ENCODE measurements around the gene FBLN7.
"Not testable (repeated sequence)": the region's sequence is repeated elsewhere in the genome, so short reads cannot be mapped to it uniquely, and the experiment has no call there.

FBLN7 gene, protein sequence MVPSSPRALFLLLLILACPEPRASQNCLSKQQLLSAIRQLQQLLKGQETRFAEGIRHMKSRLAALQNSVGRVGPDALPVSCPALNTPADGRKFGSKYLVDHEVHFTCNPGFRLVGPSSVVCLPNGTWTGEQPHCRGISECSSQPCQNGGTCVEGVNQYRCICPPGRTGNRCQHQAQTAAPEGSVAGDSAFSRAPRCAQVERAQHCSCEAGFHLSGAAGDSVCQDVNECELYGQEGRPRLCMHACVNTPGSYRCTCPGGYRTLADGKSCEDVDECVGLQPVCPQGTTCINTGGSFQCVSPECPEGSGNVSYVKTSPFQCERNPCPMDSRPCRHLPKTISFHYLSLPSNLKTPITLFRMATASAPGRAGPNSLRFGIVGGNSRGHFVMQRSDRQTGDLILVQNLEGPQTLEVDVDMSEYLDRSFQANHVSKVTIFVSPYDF

DNA sequence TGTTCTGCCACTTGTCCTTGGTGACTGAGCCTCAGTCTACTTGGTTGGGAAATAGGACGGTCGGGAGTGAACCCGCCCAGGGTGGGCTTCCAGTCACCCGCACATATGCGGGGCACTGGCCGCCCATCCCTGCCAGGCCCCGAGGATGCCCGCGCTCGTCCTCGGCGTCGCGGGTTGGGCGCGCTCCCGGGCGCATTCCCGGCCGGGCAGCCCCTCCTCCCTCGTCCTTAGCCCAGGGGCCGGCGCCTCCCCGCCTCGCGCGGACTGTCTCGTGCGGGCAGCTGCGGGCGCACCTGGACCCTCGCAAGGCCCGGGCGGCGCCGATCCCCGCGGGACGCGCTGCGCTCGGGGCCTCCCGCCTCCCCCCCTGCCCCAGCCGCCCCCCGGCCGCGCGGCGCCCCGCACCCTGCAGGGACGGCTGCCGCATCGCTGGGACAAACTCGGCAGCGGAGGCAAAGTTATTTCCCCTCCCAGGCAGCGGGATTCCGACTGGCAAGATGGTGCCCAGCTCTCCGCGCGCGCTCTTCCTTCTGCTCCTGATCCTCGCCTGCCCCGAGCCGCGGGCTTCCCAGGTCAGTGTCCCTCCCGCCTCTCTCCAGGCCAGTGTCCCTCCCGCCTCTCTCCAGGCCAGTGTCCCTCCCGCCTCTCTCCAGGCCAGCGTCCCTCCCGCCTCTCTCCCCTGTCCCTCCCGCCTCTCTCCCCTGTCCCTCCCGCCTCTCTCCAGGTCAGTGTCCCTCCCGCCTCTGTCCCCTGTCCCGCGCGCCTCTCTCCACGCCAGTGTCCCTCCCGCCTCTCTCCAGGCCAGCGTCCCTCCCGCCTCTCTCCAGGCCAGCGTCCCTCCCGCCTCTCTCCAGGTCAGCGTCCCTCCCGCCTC lies at the start of gene FBLN7:
Gene FBLN7, plus strand, starts transcription at position 227 of the 874 bp plus-strand sequence. Its CDS starts 271 bp downstream, at position 498.
- DNase-seq (ENCODE audit: low read depth): no peak

DNA sequence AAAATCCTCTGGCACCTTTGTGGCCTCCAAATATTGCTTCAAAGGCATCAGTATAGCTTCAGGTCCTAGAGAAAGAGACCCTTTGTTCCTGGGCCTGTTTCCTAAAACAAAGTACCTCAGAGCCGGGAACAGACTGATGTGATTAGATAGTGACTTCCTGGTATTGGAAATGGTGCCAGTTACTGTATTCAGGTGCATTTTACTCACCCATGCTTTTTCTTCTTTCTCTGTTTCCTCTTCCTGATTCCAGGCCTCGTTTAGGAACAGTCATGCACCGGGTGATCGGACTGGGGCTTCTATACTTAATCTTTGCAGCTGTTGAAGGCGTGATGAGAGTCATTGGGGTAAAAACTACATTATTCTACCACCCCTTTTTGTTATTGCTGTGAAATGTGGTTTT lies 48.8 kb upstream of the FBLN7 start:
- DNase-seq (ENCODE audit: low read depth): no peak

DNA sequence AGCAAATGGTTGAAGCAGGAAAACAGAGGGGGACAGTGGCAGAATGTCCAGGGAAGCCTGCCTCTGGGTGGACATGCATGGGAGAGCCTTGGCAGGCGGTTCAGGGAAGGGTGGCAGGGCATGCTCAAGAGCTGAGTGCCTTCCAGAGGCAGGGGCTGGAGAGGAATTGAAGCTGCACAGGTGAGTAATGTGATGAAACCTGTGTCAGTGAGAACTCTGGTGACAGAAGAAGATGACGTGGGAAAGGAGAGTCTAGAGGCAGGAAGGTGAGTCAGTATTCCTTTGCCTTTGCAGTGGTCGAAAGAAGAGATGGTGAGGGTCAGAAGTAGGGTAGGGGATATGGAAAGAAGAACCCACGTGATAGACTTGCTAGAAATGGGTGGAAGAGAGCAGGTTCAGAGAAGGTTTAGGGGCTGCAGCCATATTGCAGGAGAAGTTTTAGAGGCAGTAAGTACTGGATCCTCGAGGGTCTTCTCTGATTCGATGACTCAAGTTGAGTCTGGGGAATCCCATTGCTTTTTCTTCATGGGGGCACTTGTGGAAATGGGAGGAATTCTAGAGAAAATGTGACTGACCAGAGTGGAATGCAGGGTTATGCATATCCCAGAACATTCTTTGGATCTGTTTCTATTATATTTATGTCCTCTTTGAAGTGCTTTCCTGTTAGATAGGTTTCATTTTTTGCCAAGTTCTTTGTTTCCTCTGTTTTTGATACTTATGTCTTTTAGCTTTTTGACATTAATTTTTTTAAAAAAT lies 45.7 kb upstream of the FBLN7 start:
- no peak for DNase-seq (ENCODE audit: low read depth)

DNA sequence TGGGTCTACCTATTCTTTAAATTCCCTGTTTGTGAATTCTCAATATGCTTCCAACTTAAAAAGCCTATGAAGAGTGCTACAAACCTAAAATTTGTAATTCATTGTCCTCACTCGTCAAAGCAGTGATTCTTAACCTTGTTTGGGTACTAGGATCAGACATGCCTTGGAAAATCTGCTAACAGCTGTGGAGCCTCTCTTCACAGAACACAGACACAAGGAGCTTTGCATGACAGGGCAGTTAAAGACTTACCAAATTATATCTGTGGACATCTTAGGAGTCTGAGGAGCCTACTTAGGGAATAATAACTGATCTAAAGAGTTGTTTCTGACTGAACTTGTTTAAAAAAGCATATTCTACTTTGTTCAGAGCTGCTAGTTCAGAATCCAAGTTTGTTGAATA lies 45.0 kb upstream of the FBLN7 start:
- no peak for DNase-seq (ENCODE audit: low read depth)

DNA sequence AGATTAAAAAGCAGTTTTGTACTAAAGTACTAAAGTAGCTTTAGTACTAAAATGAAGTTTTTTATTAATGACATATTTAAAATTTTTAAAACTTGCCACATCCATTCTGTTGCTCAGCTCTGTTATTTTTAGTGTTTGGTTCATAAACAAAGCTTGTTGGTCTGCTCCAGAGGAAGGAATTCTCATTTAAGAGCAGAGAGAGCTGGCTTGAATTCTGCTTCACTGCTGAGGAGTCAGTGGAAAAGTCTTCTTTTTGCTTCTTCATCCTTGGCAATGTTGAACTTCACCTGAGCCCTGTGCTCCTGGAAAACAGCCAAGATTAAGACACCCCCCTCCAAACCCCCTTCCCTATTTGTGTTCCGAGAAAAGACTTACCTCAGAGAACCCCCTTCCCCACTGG lies 42.5 kb upstream of the FBLN7 start:
- DNase-seq (ENCODE audit: low read depth): no peak

DNA sequence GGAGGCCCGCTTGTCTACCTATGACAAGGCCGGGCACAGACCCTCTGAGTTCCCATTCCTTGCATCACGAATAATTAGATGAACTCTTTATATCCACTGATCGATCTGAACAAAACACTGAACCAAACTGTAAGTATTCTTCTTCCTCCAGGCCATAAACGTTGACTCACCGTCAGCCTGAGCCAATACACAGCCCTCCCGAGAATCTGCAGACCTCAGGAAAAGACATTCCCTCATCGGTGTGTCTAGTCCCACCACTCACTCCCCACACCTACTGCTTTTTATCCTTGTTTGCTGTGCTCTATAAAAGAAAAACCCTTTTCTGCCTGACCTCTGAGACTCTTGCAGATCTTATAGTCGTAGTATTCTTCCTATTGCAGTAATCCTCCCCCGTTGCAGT lies 42.1 kb upstream of the FBLN7 start:
- DNase-seq (ENCODE audit: low read depth): no peak

DNA sequence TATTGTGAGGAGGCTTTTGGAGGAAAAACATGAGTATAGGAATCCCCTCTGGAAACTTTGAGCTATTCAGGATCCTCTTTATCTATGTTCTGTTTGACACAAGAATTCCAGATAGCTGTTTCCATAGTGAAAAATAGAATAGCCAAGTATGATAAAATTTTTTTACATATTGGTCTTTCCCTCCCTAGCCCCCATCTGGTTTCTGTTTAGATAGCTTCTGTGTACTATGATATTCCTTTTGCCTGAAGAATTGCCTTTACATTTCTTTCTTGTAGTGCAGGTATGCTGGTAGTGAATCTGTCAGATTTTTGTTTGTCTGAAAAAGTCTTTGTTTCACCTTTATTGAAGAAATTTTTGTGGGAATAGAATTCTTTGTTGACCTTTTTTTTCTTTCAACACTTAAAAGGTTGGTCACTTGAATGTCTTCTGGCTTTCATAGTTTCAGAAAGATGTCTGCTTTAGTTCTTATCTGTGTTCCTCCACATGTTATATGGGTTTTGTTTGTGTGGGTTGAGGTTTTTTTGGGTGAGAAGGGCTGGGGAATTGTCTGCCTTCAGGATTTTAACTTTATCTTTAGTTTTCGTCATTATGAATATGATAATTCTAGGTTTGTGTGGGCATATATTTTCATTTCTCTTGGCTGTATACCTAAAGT lies 29.9 kb upstream of the FBLN7 start:
- no peak for DNase-seq (ENCODE audit: low read depth)

DNA sequence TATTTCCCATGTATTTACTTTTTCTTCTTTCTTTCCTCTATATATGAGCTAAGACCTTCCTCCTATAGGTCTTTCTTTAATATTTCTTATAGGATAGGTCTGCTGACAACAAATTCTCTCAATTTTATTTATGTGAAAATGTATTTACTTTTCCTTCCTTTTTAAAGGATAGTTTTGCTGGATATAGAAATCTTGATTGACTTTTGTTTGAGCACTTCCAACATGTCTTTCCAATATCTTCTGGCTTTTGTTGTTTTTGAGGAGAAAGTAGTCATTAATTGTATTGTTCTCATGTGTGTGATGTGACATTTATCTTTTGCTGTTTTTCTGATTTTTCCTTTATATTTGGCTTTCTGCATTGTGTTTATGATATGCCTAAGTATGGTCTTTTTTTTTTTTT lies 28.9 kb upstream of the FBLN7 start:
- no peak for DNase-seq (ENCODE audit: low read depth)

DNA sequence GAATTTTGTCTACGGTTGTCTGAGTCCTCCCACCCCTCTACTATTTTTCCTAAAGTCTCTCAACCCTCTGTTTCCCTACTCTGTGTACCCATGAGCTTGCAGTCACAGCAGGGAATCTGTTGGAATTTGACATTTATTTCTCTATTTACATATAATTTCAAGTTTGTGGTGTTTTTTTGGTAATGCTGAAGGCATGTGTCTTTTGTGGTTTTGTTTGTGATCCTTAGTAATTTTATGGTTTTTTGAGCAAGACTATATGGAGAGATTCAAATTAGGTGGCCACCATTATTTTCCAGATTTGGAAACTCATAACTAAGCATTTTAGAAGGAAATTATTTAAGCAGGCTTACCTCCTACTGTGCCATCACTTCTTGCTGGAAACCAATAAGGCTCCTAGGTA lies 27.2 kb upstream of the FBLN7 start:
- DNase-seq (ENCODE audit: low read depth): no peak

DNA sequence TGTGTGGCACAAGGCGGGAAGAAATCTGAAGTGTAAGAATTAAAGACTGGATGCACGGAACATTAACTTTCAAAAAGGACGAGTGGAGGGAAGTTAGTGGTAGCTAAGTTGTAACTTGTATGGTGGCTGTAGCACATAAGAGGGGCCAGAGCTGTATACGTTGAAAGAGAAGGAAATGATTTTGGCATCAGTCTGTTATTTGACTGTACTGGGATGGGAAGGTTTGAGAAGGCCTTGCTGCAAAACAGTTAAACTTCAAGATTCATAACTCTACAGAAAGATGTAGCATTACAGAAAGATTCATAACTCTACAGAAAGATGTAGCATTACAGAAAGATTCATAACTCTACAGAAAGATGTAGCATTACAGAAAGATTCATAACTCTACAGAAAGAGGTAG lies 24.8 kb upstream of the FBLN7 start:
- not testable (repeated sequence) for DNase-seq (ENCODE audit: low read depth)

DNA sequence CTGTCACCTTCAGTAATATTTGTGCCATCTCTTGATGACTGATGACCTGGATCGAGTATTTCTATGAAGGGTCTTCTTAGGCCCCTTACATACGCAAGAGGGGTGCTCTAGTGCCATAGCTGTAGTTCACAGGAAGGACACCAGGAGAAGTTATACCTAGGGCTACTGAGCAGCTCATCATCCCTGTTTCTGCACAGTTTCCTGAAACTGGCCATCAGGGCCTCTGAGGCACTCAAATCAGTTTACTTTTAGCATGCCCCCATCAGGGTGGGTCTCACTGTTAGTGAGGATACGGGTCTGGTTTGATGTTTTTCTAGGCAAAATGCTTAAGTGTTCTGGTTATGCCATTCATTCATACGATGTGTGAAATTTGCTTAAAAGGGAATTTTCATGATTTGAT lies 20.0 kb upstream of the FBLN7 start:
- DNase-seq (ENCODE audit: low read depth): no peak

DNA sequence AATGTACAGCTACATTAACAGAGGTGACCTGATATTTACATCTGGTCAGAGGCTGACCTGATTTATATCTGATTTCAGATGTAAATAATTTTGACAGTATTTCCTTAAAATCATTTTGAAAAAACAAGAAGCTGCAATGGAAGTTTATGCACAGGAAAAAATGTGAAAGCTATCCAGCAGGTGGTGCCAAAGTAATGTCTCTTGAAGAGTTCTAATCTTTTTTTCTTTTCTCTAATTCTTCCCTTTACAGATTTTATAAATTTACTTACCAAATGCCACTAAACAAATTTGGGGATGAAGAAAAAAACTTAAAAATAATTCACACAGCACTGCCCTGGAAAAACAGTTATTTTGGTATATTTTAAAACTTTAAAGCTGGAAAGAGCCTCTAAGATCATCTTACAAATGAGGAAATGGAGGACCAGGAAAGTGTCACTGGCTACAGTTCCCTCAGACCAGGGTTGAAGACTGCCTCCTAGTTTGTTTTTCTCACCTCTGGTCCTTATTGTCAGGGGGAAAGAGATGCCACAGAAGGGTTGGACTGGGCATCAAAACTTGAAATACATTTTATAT lies 16.4 kb upstream of the FBLN7 start:
- DNase-seq (ENCODE audit: low read depth): peak; percentile 42

DNA sequence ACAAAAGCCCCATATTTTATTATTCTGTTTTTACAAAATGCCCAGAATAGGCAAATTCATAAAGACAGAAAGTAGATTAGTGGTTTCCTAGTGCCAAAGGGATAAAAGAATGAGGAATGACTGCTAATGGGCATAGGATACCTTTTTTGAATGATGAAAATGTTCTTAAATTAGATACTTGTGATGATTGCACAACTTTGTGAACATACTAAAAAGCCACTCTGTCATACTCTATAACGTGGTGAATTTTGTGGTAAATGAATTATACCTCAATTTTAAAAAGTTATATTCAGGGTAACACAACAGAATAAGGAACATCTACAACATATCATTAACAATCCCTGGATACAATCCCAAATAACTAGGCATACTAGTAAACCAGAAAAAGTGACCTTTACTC lies 9.1 kb upstream of the FBLN7 start:
- no peak for DNase-seq (ENCODE audit: low read depth)

DNA sequence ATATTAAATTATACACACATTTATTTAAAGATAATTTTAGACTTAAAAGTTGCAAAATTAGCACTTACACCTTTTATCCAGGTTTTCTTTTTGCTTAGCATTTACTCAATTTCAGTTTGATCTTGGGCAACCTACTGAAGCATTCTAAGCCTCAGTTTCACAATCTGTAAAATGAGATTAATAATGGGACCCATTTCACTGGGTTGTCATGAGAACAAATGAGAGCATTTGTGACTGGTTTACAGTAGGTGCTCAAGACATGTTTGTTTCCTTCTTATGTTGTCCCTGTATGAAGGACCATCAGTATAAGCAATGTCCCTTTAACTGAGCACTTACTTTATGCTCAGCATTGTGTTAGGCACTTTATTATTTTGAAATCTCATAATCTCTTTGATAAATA lies 4.8 kb upstream of the FBLN7 start:
- no peak for DNase-seq (ENCODE audit: low read depth)

DNA sequence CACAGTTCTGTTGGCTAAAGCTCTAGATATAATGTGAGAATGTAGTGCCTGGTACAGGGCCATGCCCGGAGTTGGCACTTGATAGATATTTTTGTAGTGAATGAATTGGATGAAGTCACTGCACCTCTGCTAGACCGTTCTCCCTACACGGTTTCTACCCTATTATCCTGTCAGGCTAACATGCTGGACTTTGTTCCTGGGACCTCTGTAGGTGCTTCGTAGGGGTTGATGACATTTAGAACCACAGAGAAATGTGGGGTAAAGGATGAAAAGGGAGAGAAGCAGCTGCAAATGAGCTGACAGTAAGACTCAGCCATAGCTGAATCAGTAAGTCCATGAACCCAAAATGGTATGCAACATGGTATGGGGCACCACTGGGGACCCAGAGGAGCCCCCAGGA lies 4.1 kb upstream of the FBLN7 start:
- no peak for DNase-seq (ENCODE audit: low read depth)

DNA sequence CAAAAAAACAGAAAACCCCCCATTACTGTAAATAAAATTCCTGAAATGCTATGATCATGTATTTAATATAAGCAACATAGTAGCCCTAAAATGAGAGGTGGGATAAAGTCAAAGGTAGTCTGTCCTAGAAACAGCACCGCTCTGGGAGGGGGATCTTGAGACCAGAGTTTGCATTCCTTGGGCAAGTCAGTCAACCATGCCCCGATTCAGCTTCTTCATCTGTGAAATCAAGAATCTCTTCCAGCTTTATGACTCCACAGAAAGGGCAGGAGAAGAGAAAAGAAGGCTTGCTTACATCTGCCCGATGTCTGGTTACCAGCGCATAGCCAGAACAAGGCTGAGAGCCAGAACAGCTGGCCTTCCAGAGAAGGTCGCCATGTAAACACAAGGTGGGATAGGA lies 2.1 kb upstream of the FBLN7 start:
- DNase-seq (ENCODE audit: low read depth): no peak

DNA sequence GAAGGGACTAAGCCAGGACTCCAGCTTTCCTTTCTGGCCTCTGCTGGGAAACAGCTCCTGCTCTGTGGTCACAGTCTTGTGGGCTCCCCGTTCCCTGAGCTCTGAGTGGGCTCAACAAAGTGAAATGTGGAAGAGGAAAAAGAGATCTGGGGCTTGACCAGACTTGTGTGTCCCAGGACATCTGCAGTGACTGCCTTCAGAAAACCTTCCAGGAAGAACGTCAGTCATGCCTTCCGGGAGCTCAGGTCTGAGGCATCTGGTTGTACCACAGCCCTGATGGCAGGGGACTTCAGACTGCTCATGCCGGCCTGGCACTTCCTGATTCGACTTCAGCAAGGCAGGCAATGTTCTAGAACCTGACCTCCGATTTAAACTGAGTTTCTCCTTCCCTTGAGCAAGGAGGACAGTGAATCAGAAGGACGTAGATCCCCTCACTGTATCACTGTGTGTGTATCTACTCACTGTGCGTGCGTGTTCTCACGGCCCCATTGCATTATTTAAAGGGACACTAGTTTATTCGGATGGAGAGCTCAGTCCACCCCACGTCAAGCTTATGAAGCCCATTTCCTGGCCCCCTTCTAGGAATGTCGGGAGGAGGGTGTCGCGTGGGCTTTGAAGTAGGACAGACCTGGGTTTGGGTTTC lies 548 bp upstream of the FBLN7 start:
- DNase-seq (ENCODE audit: low read depth): peak; percentile 13

DNA sequence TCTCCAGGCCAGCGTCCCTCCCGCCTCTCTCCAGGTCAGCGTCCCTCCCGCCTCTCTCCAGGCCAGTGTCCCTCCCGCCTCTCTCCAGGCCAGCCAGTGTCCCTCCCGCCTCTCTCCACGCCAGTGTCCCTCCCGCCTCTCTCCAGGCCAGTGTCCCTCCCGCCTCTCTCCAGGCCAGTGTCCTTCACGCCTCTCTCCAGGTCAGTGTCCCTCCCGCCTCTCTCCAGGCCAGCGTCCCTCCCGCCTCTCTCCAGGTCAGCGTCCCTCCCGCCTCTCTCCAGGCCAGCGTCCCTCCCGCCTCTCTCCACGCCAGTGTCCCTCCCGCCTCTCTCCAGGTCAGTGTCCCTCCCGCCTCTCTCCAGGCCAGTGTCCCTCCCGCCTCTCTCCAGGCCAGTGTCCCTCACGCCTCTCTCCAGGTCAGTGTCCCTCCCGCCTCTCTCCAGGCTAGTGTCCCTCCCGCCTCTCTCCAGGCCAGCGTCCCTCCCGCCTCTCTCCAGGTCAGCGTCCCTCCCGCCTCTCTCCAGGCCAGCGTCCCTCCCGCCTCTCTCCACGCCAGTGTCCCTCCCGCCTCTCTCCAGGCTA lies 939 bp downstream of the FBLN7 start:
- not testable (repeated sequence) for DNase-seq (ENCODE audit: low read depth)

DNA sequence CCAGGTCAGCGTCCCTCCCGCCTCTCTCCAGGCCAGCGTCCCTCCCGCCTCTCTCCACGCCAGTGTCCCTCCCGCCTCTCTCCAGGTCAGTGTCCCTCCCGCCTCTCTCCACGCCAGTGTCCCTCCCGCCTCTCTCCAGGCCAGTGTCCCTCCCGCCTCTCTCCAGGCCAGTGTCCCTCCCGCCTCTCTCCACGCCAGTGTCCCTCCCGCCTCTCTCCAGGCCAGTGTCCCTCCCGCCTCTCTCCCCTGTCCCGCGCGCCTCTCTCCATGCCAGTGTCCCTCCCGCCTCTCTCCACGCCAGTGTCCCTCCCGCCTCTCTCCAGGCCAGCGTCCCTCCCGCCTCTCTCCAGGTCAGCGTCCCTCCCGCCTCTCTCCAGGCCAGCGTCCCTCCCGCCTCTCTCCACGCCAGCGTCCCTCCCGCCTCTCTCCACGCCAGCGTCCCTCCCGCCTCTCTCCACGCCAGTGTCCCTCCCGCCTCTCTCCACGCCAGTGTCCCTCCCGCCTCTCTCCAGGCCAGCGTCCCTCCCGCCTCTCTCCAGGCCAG lies 1.5 kb downstream of the FBLN7 start:
- DNase-seq (ENCODE audit: low read depth): not testable (repeated sequence)

DNA sequence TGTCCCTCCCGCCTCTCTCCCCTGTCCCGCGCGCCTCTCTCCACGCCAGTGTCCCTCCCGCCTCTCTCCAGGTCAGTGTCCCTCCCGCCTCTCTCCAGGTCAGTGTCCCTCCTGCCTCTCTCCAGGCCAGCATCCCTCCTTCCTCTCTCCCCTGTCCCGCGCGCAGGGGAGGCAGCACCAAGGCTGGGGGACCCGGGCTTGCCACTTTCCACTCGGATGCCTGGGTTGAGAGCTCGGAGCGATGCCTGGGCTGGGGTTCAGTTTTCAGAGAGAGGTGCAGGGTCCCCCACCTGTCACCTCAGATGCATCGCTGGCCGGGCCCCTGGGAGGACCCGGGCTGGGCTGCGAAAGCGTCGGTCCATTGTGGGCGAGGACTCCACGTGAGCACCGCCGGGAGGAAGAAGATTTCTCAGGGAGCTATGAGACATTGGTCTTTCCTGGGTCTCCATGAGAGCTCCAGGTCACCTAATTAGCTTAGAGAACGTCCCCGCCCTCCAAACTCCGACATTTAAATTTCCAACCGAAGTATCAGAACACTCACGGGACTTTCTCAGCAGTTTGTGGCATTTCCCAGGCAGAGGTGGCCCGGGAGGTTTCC lies 2.1 kb downstream of the FBLN7 start:
- no peak for DNase-seq (ENCODE audit: low read depth)

All from stromal cell of bone marrow (primary cell).